K562 (cell line): ENCODE results near the gene KLC1.

Experiments
- BCLAF1 ChIP-seq, 2 experiments: fragments of 450-650 bp in 1 of 2; IDR thresholded peaks; 2 replicates each; pipeline ENCODE4 v1.6.1; 2011 to 2017; ENCODE audit warnings: low read depth in 2 of 2, antibody characterized with exemption in 1 of 2, borderline replicate concordance in 1 of 2, low read length in 1 of 2, mild to moderate bottlenecking in 1 of 2, mixed read lengths in 1 of 2; ENCODE audit not compliant: control insufficient read depth in 1 of 2
- POLR2A ChIP-seq: fragments of 450-650 bp; conservative IDR thresholded peaks from 2 replicates; pipeline ENCODE4 v1.6.1; 2016

GRCh38 chr14:103685276-103686211 is 56.5 kb downstream of the KLC1 start:
- TF ChIP-seq BCLAF1 (IDR thresholded peaks at IDR 0.05; ENCODE audit: borderline replicate concordance in 1 of 2, control insufficient read depth in 1 of 2, low read depth in 2 of 2, low read length in 1 of 2): no peak
- no peak for TF ChIP-seq POLR2A
